GM21515 (cell line): Measurements from ENCODE around the gene WNT7A.

Source experiments
- ATAC-seq: cut with Tn5 transposase; IDR thresholded peaks from one replicate; pipeline ENCODE4 v1.9.1; 2021; ENCODE audit not compliant: unreplicated experiment

Gene WNT7A

DNA sequence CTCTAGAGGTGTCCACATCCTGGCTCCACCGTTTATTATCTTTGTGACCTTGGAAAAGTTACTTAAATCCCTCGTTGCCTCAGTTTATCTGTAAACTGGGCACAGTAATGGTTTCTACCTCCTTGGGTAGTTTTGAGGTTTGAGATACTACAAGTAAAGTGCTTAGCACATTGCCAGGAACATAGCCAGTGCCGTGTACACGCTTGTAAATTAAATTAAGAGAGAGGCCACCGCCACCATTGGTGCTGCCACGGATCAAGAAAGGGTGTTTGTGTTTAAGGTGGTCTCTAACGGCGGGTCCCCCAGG lies 5.8 kb upstream of the WNT7A start:
- no peak for ATAC-seq

GRCh38 chr3:13884851-13885703 lies 5.2 kb upstream of the WNT7A start:
- ATAC-seq, result no peak

DNA sequence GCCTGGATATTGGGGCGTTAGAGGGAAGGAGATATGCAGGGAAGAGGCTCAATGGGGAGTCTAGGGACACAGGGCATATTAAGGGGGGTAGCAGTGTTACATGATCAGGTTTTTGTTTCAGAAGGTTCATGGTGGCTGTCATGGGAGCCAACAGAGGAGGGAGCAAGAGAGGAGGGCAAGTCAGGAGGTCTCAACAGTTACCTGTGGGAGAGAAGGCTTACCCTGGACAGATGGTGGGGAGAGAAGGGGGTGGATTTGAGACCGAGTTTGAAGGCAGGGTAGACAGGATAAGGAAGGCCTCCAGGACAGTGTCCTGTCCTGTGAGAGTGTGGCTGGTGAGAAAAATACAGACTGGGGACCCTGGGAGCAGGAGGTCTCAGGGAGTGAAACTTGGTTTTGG lies 3.8 kb upstream of the WNT7A start:
- ATAC-seq, result no peak

- no peak for ATAC-seq
Measured at GRCh38 chr3:13882876-13883275, 3.0 kb upstream of the WNT7A start.

GRCh38 chr3:13881536-13882410 lies 1.9 kb upstream of the WNT7A start:
- no peak for ATAC-seq

GRCh38 chr3:13880811-13881156 lies 913 bp upstream of the WNT7A start:
- no peak for ATAC-seq

DNA sequence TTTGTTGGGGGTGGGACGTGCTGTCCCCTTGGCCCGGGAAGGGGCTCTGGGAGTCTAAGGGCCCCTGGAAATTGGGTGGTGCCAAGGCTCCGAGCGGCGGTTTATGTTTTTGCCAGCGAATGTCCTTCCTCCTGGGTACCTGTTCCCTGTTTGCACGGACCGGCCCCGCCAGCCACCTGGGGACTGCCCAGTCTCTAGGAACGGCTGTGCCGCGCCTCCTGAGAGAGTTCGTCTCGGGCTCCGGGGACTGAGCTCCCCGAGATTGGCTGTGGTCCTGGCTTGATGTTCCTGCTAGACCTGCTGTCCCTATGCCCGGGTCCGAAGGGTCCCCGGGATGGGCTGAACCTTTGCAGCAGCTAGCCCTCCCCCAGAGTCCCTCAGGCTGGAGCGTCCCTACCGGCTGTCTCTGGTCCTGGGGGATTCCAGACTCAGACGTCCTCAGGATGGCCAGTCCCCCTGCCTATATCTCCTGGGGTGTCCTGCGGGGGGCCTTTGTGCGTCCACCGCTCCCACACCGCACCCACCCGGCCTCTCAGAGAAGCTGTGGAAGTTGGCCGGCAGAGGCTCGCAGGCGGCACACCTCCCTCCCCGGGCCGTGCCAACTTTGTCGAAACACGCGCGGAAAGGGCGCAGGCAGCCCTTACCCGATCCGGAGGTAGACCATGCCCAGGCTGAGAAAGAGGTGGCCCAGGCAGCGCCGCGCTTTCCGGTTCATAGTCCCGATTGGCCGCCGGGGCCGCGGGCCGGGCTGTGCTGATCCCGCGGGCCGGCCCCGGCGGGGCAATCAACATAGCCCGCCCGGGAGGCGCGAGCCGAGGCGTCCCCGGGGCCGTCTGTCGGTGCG lies 547 bp downstream of the WNT7A start:
- no peak for ATAC-seq

DNA sequence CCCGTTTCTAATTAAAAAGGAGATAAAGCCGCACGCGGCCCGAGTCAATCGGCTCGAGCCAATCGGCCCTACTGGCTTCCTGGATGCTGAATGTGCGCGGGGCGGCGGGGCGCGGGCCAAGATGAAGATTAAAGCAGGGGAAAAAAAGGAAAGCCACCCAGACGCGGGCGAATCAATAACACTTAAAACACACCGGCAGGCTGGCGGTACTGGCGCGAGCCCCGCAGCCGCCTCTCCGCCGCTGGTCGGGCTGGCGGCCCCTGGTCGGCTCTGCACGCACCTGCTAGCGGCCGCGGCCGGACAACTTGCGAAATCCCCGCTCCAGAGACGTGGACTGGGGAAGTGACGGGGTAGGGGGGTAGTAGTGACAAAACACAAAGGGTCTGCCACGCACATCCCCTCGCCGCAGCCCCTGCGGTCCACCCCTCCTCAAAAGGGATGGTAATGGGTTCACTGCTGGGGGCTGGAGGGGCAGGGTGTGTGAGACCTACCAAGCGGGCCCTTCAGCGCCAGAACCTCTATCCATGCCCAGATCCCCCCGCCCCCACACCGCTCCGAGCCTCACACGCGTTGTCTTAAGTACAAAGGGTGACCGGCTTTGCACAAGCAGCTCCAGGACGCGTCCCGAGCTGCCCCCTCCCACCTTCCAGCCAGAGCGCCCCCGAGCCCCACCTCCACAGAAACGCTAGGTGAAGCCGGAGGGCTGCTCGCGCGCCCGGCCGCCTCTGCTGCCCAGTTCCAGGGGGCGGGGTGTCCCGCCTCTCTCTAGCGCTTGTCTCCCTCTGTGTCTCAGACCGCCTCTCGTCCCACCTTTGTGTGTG lies 1.4 kb downstream of the WNT7A start:
- no peak for ATAC-seq

- ATAC-seq, result no peak
Measured at GRCh38 chr3:13877911-13878280, 2.0 kb downstream of the WNT7A start.

- ATAC-seq, result no peak
Measured at GRCh38 chr3:13876451-13877100, 3.3 kb downstream of the WNT7A start.

- no peak for ATAC-seq
Measured at GRCh38 chr3:13874891-13875290, 5.0 kb downstream of the WNT7A start.

DNA sequence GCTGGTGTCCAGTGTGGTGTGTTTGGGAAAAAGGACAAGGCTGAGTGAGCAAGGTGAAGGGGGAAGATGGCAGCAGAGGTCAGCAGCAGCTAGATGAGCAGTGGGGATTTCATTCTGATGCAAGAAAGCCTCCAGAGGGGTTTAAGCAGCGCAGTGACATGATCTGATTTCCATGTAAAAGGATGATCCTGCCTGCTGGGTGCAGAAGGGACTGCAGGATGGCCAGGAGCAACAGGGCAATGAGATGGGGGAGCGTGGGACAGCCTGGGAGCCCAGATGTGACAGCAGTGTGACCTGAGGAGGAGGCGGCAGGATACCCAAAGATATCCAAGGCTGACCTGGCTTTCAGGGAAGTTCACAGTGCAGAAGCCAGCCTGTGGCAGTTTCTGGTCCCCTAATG lies 6.1 kb downstream of the WNT7A start:
- no peak for ATAC-seq

- ATAC-seq, result no peak
Measured at GRCh38 chr3:13872451-13872850, 7.4 kb downstream of the WNT7A start.

GRCh38 chr3:13871791-13872190 lies 8.1 kb downstream of the WNT7A start:
- ATAC-seq, result no peak

DNA sequence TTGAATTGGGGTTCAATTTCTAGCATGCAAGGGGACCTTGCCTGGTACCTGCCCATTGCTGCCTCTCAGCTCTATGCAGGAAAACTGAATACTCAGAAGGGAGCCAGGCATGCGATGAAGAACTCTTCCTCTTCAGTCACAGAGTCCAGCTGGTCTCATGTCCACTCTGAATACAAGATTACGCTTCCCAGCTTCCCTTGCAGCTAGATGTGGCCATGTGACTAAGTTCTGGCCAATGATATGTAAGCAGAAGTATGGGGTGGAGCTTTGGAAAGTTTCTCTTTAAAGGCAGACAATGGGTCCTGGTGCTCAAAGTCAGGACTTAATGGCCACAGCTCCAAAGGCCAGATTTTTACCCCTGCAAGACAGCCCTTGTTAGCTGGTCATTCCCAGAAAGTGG lies 9.0 kb downstream of the WNT7A start:
- no peak for ATAC-seq

- no peak for ATAC-seq
Measured at GRCh38 chr3:13869761-13870343, 10.0 kb downstream of the WNT7A start.

DNA sequence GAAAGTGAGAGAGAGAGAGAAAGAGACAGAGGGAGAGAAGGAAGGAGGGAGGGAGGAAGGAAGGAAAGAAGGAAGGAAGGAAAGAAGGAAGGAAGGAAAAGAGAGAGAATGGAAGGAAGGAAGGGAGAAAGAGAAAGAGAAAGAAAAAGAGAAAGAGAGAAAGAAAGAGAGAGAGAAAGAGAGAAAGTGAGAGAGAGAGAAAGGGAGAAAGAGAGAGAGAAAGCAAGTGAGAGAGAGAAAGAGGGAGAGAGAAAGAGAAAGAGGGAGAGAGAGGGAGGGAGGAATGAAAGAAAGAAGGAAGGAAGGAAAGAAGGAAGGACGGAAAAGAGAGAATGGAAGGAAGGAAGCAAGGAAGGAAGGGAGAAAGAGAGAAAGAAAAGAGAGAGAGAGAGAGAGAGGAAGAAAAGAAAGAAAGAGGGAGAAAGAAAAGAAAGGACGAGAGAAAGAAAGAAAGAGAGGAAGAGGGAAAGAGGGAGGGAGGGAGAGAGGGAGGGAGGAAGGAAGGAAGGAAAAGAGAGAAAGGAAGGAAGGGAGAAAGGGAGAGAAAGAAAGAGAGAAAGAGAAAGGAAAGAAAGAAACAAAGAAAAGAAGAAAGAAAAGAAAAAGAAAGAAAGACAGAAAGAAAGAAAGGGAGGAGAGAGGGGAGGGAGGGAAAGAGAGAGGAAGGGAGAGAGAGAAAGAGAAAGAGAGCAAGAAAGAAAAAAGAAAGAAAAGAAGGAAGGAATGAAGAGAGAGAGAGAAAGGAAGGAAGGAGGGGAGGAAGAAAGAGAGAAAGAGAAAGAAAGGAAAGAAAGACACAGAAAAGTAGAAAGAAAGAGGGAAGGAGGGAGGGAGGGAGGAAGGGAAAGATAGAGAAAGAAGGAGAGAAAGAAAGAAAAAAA lies 10.8 kb downstream of the WNT7A start:
- no peak for ATAC-seq

DNA sequence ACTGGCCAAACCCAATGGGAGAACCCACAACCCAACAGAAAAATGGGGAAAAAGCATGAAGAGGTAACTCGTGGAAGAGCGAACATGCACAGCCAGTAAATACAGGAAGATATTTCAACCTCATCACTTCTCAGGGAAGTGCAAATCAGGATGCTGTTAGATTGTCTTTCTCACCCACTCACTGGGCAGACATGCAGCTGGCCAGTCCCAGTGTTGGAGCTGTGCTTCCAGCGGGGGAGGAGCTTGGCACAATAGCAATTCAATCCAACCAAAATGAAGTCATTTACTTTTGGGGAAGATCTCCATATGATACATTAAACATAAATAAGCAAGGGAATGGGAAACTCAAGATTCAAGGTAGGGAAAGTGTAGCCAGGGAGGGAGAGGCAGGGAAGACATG lies 12.1 kb downstream of the WNT7A start:
- ATAC-seq, result no peak
